HepG2 (cell line): Measurements from ENCODE around the gene AJUBA. TPM values are rescaled to one million over a fixed set of nuclear protein-coding genes. Genes with fewer than 3 reads are reported as not detected.

Experiments used
- ARID5B ChIP-seq: IDR thresholded peaks from 2 replicates; pipeline ENCODE4 v1.4.0; 2020; ENCODE audit warnings: mild to moderate bottlenecking, missing genetic modification reagents
- E2F5 ChIP-seq: sonication (generic); formaldehyde crosslinking; conservative IDR thresholded peaks from 2 replicates; pipeline ENCODE4 v1.4.0; 2020; ENCODE audit warnings: missing genetic modification reagents
- GABPB1 ChIP-seq: IDR thresholded peaks from 2 replicates; pipeline ENCODE4 v1.6.1; 2016; ENCODE audit warnings: mild to moderate bottlenecking, missing genetic modification reagents, moderate library complexity, missing compliant biosample characterization
- GPN1 ChIP-seq: sonication (generic); formaldehyde crosslinking; IDR thresholded peaks from 2 replicates; pipeline ENCODE4 v1.5.1; 2020; ENCODE audit warnings: missing genetic modification reagents, borderline replicate concordance
- GTF2F1 ChIP-seq: fragments of 150-350 bp; IDR thresholded peaks from 2 replicates; pipeline ENCODE4 v1.6.1; 2014; ENCODE audit warnings: low read length
- HNRNPK ChIP-seq: fragments of 200-400 bp; formaldehyde crosslinking; IDR thresholded peaks from 2 replicates; pipeline ENCODE4 v1.6.1; 2018; ENCODE audit warnings: low read length, low read depth, moderate library complexity, mild to moderate bottlenecking; ENCODE audit not compliant: poor library complexity, severe bottlenecking
- IRX3 ChIP-seq: sonication (generic); formaldehyde crosslinking; IDR thresholded peaks from 2 replicates; pipeline ENCODE4 v1.8.1; 2023; ENCODE audit warnings: mild to moderate bottlenecking, low read depth, missing genetic modification reagents, borderline replicate concordance
- MEIS1 ChIP-seq: sonication (generic); formaldehyde crosslinking; IDR thresholded peaks from 2 replicates; pipeline ENCODE4 v1.9.0; 2021; ENCODE audit warnings: mild to moderate bottlenecking, missing genetic modification reagents, moderate library complexity, borderline replicate concordance
- NONO ChIP-seq, 2 experiments: fragments of 450-650 bp in 1 of 2; sonication (generic) in 1 of 2; formaldehyde crosslinking in 1 of 2; IDR thresholded peaks in 1 of 2; conservative IDR thresholded peaks in 1 of 2; 2 replicates each; pipeline versions ENCODE4 v1.6.1 to v1.8.0; 2017 to 2022; ENCODE audit warnings: mild to moderate bottlenecking in 1 of 2, missing genetic modification reagents in 1 of 2, moderate library complexity in 1 of 2
- ZBTB44 ChIP-seq: sonication (generic); formaldehyde crosslinking; IDR thresholded peaks from 2 replicates; pipeline ENCODE4 v1.4.0; 2020; ENCODE audit warnings: missing genetic modification reagents
- ZNF24 ChIP-seq: fragments of 450-650 bp; IDR thresholded peaks from 2 replicates; pipeline ENCODE4 v1.6.1; 2017; ENCODE audit warnings: antibody characterized with exemption, mild to moderate bottlenecking
- ZNF546 ChIP-seq: sonication (generic); formaldehyde crosslinking; conservative IDR thresholded peaks from 2 replicates; pipeline ENCODE4 v1.8.1; 2023; ENCODE audit warnings: mild to moderate bottlenecking, missing genetic modification reagents
- ZNF740 ChIP-seq: sonication (generic); formaldehyde crosslinking; IDR thresholded peaks from 2 replicates; pipeline ENCODE4 v1.4.0; 2020; ENCODE audit warnings: missing genetic modification reagents
- ZNF883 ChIP-seq: sonication (generic); formaldehyde crosslinking; IDR thresholded peaks from 2 replicates; pipeline ENCODE4 v1.5.1; 2020; ENCODE audit warnings: mild to moderate bottlenecking, missing genetic modification reagents; ENCODE audit errors: not compliant biosample characterization
- polyA plus RNA-seq, 8 experiments: library from polyadenylated mRNA; depleted of rRNA in 3 of 8; stranded (reverse) in 7 of 8; unstranded in 1 of 8; fragments of >200 nt; fragmentation: Illumina TruSeq in 4 of 8; extraction: Trizol in 4 of 8; gene quantifications; 2 replicates each; pipeline versions ENCODE4 v1.2.1 to v1.2.3, GENCODE V29; 2011 to 2016; ENCODE audit warnings: low read depth in 4 of 8, missing spikeins in 1 of 8, mixed read lengths in 1 of 8; ENCODE audit not compliant: insufficient read depth in 1 of 8
- total RNA-seq, 5 experiments: library from RNA; depleted of rRNA; stranded (reverse); fragments of >200 nt; fragmentation: Illumina TruSeq; extraction: Trizol; gene quantifications; 2 replicates each; pipeline ENCODE4 v1.2.3, GENCODE V29; 2016; ENCODE audit warnings: low read depth in 1 of 5
- TF ChIP-seq, protein P1 (sequence below): sonication (generic); formaldehyde crosslinking; IDR thresholded peaks from 2 replicates; pipeline ENCODE4 v1.8.0; 2023; ENCODE audit warnings: mild to moderate bottlenecking, missing genetic modification reagents
- TF ChIP-seq, protein P2 (sequence below): sonication (generic); formaldehyde crosslinking; IDR thresholded peaks from 2 replicates; pipeline ENCODE4 v1.5.1; 2020; ENCODE audit warnings: mild to moderate bottlenecking, missing genetic modification reagents, borderline replicate concordance
- TF ChIP-seq, protein P3 (sequence below): sonication (generic); formaldehyde crosslinking; IDR thresholded peaks from 2 replicates; pipeline ENCODE4 v1.4.0; 2020; ENCODE audit warnings: mild to moderate bottlenecking, missing genetic modification reagents

Gene AJUBA
- total and polyA plus RNA-seq, 2 of the 13 experiments (the other 11 are each of a cell fraction or from before 2014, with no cell fraction given): 157 to 241 TPM

DNA sequence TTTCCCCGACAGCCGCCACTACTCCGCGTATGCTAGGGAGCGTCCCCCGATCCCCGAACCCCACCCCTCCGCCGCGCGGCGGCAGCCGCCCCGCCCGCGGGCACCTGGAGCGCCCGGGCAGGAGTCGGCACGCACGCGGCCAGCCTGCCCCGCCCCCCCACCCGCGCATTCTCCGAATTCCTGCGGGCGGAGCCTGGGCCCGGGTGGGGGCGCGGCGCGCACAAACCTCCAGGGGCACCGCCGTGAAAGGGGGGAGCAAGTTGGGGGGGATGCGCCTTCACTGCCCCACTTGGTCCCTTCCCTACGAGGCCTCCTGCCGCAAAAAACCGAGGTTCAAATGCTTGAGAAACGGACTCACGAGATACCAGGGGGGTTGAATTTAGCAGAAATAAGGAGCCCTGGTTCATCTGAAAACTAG lies 1.7 kb downstream of the AJUBA start (continued):
- TF ChIP-seq, protein P1, sequence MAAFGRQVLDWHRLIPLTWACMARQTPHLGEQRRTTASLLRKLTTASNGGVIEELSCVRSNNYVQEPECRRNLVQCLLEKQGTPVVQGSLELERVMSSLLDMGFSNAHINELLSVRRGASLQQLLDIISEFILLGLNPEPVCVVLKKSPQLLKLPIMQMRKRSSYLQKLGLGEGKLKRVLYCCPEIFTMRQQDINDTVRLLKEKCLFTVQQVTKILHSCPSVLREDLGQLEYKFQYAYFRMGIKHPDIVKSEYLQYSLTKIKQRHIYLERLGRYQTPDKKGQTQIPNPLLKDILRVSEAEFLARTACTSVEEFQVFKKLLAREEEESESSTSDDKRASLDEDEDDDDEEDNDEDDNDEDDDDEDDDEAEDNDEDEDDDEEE (CRISPR knock-in tag): no peak
- TF ChIP-seq ZNF883 (CRISPR knock-in tag): no peak
- TF ChIP-seq ZNF740 (CRISPR knock-in tag): no peak
- TF ChIP-seq ZBTB44: no peak
- no peak for TF ChIP-seq ZNF546 (CRISPR knock-in tag)
- TF ChIP-seq NONO (IDR thresholded peaks at IDR 0.05): no peak
- TF ChIP-seq NONO (CRISPR knock-in tag; conservative IDR thresholded peaks at IDR 0.05): no peak
- no peak for TF ChIP-seq E2F5 (CRISPR knock-in tag)
- TF ChIP-seq ARID5B (CRISPR knock-in tag): peak; percentile 71
- TF ChIP-seq MEIS1 (CRISPR knock-in tag): no peak
- TF ChIP-seq, protein P2, sequence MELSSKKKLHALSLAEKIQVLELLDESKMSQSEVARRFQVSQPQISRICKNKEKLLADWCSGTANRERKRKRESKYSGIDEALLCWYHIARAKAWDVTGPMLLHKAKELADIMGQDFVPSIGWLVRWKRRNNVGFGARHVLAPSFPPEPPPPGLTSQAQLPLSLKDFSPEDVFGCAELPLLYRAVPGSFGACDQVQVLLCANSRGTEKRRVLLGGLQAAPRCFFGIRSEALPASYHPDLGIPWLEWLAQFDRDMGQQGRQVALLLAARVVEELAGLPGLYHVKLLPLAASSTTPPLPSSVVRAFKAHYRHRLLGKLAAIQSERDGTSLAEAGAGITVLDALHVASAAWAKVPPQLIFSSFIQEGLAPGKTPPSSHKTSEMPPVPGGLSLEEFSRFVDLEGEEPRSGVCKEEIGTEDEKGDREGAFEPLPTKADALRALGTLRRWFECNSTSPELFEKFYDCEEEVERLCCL (CRISPR knock-in tag): no peak
- TF ChIP-seq ZNF24: no peak
- TF ChIP-seq, protein P3, sequence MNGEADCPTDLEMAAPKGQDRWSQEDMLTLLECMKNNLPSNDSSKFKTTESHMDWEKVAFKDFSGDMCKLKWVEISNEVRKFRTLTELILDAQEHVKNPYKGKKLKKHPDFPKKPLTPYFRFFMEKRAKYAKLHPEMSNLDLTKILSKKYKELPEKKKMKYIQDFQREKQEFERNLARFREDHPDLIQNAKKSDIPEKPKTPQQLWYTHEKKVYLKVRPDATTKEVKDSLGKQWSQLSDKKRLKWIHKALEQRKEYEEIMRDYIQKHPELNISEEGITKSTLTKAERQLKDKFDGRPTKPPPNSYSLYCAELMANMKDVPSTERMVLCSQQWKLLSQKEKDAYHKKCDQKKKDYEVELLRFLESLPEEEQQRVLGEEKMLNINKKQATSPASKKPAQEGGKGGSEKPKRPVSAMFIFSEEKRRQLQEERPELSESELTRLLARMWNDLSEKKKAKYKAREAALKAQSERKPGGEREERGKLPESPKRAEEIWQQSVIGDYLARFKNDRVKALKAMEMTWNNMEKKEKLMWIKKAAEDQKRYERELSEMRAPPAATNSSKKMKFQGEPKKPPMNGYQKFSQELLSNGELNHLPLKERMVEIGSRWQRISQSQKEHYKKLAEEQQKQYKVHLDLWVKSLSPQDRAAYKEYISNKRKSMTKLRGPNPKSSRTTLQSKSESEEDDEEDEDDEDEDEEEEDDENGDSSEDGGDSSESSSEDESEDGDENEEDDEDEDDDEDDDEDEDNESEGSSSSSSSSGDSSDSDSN (CRISPR knock-in tag): no peak
- TF ChIP-seq HNRNPK: peak; percentile 40
- no peak for TF ChIP-seq IRX3 (CRISPR knock-in tag)
- TF ChIP-seq GABPB1: peak; percentile 64
- no peak for TF ChIP-seq GPN1 (CRISPR knock-in tag)
- no peak for TF ChIP-seq GTF2F1
